ENCODE results near the gene ST3GAL2. TPM values are rescaled to one million over a fixed set of nuclear protein-coding genes. Genes with fewer than 3 reads are reported as not detected.

Gene ST3GAL2
- total RNA-seq, 4 donors from 2014 or later = 7.0 to 12.9 (median 9.5) TPM

DNA sequence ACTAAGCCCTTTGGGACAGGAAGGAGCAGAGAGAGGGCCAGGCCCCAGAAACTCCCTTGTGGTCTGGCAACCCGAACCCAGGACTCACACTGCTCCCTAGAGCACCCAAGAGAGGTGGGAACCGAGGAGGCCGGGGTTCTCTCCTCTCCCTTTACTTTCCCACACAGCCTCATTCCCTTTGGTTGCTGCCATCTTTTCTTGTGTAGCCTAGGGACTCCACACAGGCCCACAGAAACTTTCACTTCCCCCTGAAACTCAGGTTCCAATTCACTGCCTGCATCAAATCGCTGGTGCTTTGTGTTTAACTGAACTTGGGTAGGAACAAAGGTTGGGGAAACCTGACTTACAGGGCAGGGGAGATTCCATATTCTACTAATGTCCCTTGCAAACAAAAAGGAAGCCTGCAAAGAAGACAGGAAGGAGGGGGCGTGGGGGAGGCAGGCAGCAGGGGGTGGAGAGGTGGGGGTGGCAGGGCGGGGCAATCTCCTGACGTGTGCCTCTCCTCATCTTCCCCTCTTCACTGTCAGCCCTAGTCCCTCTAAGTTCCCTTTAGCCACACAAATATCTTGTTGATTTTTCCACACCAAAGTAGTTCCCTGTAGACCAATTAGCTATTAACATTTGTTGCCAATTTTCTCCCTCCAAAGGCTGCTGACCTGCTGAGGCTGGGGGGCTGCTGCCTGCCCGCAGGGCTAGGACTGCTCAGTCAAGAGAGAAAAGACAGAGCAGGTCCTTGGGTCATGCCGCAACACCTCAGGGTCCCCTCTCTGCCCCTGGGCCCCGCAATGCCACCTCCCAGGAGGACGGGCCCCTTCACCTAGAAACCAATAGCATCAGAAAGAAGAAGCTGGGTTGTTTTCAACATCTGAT lies 8.0 kb downstream of the ST3GAL2 start:
- intact Hi-C loops (cut with DNase I; ENCODE audit: low total_unique reads) = no loop called here
- no peak for DNase-seq (ENCODE audit: low spot score in 2 of 2)
- 58 to 70% methylated on average over 11 of the region's 11 CpGs for whole genome bisulfite sequencing, 2 donors
- TF ChIP-seq CTCF (IDR thresholded peaks at IDR 0.05) (no peak), POLR2A (IDR thresholded peaks at IDR 0.05) (no peak)
- H3K4me3 ChIP-seq (ENCODE audit: low read depth, poor library complexity, severe bottlenecking) = no peak overlapping the region

DNA sequence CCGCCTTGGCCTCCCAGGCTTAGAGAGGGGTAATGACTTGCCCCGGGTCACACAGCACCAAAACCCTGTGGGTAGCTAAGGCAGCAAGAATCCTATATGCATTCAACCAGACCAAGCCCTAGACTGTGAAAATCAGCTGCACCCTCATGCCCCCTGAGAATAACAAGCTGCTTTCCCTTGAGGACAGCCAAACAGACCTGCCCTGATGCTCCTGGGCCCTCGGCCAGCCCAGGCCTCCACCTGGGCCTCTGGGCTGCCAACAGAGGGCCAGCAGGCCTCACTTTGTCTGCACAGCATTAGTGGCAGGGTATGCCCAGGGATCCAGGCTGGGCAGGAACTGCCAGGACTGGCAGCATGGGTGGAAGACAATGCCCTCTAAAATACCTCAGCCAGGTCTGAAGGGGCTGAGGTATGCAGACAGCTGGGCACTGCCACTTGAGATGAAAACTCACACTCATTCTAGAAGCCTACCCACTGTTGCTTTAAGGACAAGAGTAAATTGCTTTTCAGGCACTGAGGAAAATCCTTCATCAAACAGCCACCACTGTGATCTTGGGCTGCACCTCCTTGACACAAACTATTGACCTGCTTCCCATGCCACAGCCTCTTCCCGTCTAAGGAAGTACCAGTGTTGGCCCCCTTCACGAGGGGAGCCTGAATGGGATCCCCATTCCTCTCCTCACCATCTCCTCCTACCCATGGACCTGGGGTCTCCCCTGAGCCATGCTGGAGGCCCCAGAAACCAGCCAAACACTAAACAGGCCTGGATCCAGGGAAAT lies 8.8 kb downstream of the ST3GAL2 start:
- TF ChIP-seq POLR2A (IDR thresholded peaks at IDR 0.05) = no peak
- TF ChIP-seq CTCF (IDR thresholded peaks at IDR 0.05) = no peak
- DNase-seq (ENCODE audit: low spot score in 2 of 2) = no peak
- WGBS, 2 donors = 84 to 86% methylated on average over 4 to 5 of the region's 5 CpGs
- H3K4me3 ChIP-seq (ENCODE audit: low read depth, poor library complexity, severe bottlenecking) = no peak overlapping the region
- intact Hi-C loops (cut with DNase I; ENCODE audit: low total_unique reads) = no loop called here

DNA sequence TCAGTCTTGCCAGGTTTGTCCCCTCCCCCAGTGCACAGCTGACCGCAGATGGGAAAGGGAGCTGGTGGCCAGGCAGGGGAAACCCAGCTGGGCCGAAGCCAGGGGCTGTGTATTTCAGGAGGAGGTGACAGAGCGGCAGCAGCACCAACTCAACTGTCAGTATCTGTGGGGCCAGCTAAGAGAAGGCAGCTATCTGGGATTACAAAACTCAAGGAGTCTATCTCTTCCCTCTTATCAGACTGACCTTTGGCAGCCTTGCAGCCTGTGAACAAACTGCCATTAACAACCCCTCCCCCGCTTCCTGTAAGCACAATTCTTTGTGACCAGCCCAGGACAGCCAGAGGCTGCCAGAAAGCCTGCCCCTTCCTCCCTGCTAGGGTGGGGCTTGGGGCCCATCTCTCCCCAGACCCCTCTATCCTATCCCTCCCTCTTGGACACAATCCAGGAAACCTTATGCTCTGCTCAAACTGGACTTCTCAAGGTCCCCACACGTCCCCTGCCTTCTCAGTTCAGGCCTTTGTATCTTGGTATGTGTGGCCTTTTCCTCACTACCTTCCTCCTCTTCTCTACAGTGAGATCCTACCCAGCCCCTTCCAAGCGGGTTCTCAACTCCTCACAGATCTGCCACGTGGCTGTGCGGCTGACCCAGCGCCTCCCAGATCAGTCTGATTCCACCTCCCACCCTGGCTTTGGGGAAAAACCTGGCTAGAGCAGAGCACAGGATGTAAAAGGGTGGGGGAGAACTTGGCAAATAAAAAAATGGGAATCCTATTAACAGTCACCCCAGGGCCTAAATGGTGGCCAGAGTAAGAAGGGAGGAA lies 10.5 kb downstream of the ST3GAL2 start:
- H3K4me3 ChIP-seq (ENCODE audit: low read depth, poor library complexity, severe bottlenecking) = no peak overlapping the region

DNA sequence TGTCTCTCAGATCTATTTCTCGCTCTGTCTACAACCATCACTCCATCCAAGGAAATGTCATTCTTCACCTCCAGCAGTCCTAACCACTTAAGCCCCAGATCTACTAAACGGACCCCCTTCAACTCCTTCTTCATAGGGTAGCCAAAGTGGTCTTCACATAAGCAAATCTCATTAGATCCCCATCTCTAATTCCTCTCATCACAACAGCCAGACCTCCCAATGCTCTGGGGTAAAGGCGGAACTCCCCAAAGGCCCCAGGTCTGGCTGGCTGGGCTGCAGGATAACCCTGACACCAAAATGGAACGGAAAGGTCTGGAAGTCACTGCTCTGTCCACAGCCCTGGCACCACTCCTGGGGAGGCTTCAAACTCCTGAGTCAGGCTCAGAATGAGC lies 11.1 kb downstream of the ST3GAL2 start:
- no peak overlapping the region for H3K4me3 ChIP-seq (ENCODE audit: low read depth, poor library complexity, severe bottlenecking)
- TF ChIP-seq POLR2A (IDR thresholded peaks at IDR 0.05) (no peak), CTCF (IDR thresholded peaks at IDR 0.05) (no peak)
- intact Hi-C loops (cut with DNase I; ENCODE audit: low total_unique reads) = no loop called here
- WGBS, 2 donors = 57 to 61% methylated on average over 4 of the region's 4 CpGs
- no peak for DNase-seq (ENCODE audit: low spot score in 2 of 2)

More for the DNA sequence above, 10.5 kb downstream of the ST3GAL2 start:
- DNase-seq (ENCODE audit: low spot score in 2 of 2) = peak; percentile 53 to 94
- intact Hi-C loops (cut with DNase I; ENCODE audit: low total_unique reads) = no loop called here
- TF ChIP-seq POLR2A (IDR thresholded peaks at IDR 0.05) (no peak), CTCF (IDR thresholded peaks at IDR 0.05) (peak in 1 of 3 donors; percentile 4)
- WGBS, 2 donors = 41 to 47% methylated on average over 9 of the region's 9 CpGs

DNA sequence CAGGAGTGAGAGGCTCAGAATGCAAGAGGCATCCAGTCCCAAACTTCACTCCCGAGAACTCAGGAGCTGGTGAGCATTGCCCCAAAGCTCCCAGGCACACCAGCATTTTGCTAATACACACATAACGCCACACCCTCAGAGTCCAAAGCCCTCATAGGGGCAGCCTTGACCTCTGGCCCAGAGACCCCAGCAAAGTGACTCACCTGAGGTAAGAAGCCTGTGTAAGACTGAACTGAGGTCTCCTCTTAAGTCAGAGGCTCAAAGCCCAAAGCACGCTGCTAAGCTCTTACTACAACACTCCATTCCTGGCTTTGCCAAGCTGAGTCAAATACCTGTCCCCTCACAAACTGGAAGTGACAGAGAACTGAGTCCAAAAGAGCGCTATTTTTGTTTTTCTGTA lies 16.4 kb downstream of the ST3GAL2 start:
- TF ChIP-seq CTCF (IDR thresholded peaks at IDR 0.05) (no peak), POLR2A (IDR thresholded peaks at IDR 0.05) (no peak)
- no peak overlapping the region for H3K4me3 ChIP-seq (ENCODE audit: low read depth, poor library complexity, severe bottlenecking)
- no peak for DNase-seq (ENCODE audit: low spot score in 2 of 2)
- intact Hi-C loops (cut with DNase I; ENCODE audit: low total_unique reads) = no loop called here
- WGBS, 2 donors = 92 to 97% methylated on average over 4 of the region's 4 CpGs
